Mesenchymal stem cell (in vitro differentiated cells and primary cell): ENCODE results near the gene PAPSS1. TPM values are rescaled to one million over a fixed set of nuclear protein-coding genes. Genes with fewer than 3 reads are reported as not detected.

Experiments used
- DNase-seq: peaks from one replicate; pipeline ENCODE4 v3.0.0-alpha.2; 2013
- H2AFZ ChIP-seq: one replicate; pipeline ENCODE4 v1.6.1; 2013; ENCODE audit warnings: low read depth, mild to moderate bottlenecking, control low read depth, inconsistent platforms, low read length, moderate library complexity
- H2AK5ac ChIP-seq: 2 replicates; pipeline ENCODE4 v1.6.1; 2013; ENCODE audit warnings: low read length, moderate library complexity, mild to moderate bottlenecking, inconsistent platforms; ENCODE audit not compliant: severe bottlenecking
- H2BK120ac ChIP-seq: one replicate; pipeline ENCODE4 v1.6.1; 2013; ENCODE audit warnings: low read depth, mild to moderate bottlenecking, inconsistent platforms, low read length, moderate library complexity
- H2BK12ac ChIP-seq, 2 experiments: one replicate each; pipeline ENCODE4 v1.6.1; 2013; ENCODE audit warnings: inconsistent platforms in 2 of 2, low read length in 2 of 2, mild to moderate bottlenecking in 2 of 2, moderate library complexity in 2 of 2, control low read depth in 1 of 2
- H2BK15ac ChIP-seq: one replicate; pipeline ENCODE4 v1.6.1; 2013; ENCODE audit warnings: mild to moderate bottlenecking, low read depth, inconsistent platforms; ENCODE audit not compliant: poor library complexity, severe bottlenecking
- H2BK5ac ChIP-seq: 2 replicates; pipeline ENCODE4 v1.6.1; 2013; ENCODE audit warnings: low read depth, mild to moderate bottlenecking, low read length, control low read depth, inconsistent platforms; ENCODE audit not compliant: poor library complexity, severe bottlenecking
- H3K14ac ChIP-seq, 2 experiments: one replicate each; pipeline ENCODE4 v1.6.1; 2013; ENCODE audit warnings: inconsistent platforms in 2 of 2, low read length in 2 of 2, control low read depth in 1 of 2, mild to moderate bottlenecking in 1 of 2, moderate library complexity in 1 of 2
- H3K18ac ChIP-seq, 2 experiments: one replicate each; pipeline ENCODE4 v1.6.1; 2013; ENCODE audit warnings: inconsistent platforms in 2 of 2, low read length in 2 of 2, control low read depth in 1 of 2, low read depth in 1 of 2, mild to moderate bottlenecking in 1 of 2
- H3K23ac ChIP-seq, 2 experiments: one replicate each; pipeline ENCODE4 v1.6.1; 2013; ENCODE audit warnings: inconsistent platforms in 2 of 2, low read length in 2 of 2, mild to moderate bottlenecking in 2 of 2, moderate library complexity in 2 of 2, control low read depth in 1 of 2
- H3K27ac ChIP-seq: 2 replicates; pipeline ENCODE4 v1.5.1; 2013; ENCODE audit warnings: mild to moderate bottlenecking, moderate library complexity, low read length, control low read depth, inconsistent platforms; ENCODE audit not compliant: poor library complexity, severe bottlenecking
- H3K27me3 ChIP-seq, 2 experiments: 2 replicates each; pipeline versions ENCODE4 v1.6.1 to v1.7.0; 2013; ENCODE audit warnings: low read length in 2 of 2, mild to moderate bottlenecking in 2 of 2, moderate library complexity in 2 of 2, control low read depth in 1 of 2, inconsistent platforms in 1 of 2; ENCODE audit not compliant: control insufficient read depth in 1 of 2, insufficient read depth in 1 of 2
- H3K36me3 ChIP-seq, 2 experiments: 2 replicates each; pipeline versions ENCODE4 v1.6.1 to v1.7.0; 2013; ENCODE audit warnings: low read length in 2 of 2, control low read depth in 1 of 2, inconsistent platforms in 1 of 2, low read depth in 1 of 2, mild to moderate bottlenecking in 1 of 2; ENCODE audit not compliant: insufficient read depth in 2 of 2, control insufficient read depth in 1 of 2
- H3K4ac ChIP-seq, 2 experiments: one replicate each; pipeline ENCODE4 v1.6.1; 2013; ENCODE audit warnings: inconsistent platforms in 2 of 2, low read length in 2 of 2, mild to moderate bottlenecking in 2 of 2, moderate library complexity in 2 of 2, control low read depth in 1 of 2, low read depth in 1 of 2
- H3K4me1 ChIP-seq: 2 replicates; pipeline ENCODE4 v1.6.1; 2013; ENCODE audit warnings: low read depth, low read length, control low read depth; ENCODE audit not compliant: control insufficient read depth, insufficient read depth
- H3K4me2 ChIP-seq: 2 replicates; pipeline ENCODE4 v1.6.1; 2013; ENCODE audit warnings: low read length, mild to moderate bottlenecking, inconsistent platforms; ENCODE audit not compliant: poor library complexity, severe bottlenecking
- H3K4me3 ChIP-seq, 2 experiments: 2 replicates each; pipeline versions ENCODE4 v1.5.1 to v1.7.0; 2013; ENCODE audit warnings: low read length in 2 of 2, mild to moderate bottlenecking in 2 of 2, control low read depth in 1 of 2, low read depth in 1 of 2; ENCODE audit not compliant: insufficient read depth in 1 of 2
- H3K79me1 ChIP-seq: replicated peaks from 2 replicates; pipeline ENCODE4 v1.6.1; 2013; ENCODE audit warnings: mild to moderate bottlenecking, control low read depth, low read length, inconsistent platforms; ENCODE audit not compliant: poor library complexity, severe bottlenecking
- H3K9ac ChIP-seq: 2 replicates; pipeline ENCODE4 v1.7.0; 2013; ENCODE audit warnings: mild to moderate bottlenecking, low read length, moderate library complexity
- H3K9me3 ChIP-seq: 2 replicates; pipeline ENCODE4 v1.7.0; 2013; ENCODE audit warnings: mild to moderate bottlenecking, low read length; ENCODE audit not compliant: control insufficient read depth
- H4K8ac ChIP-seq: one replicate; pipeline ENCODE4 v1.6.1; 2013; ENCODE audit warnings: inconsistent platforms, mild to moderate bottlenecking, low read length, moderate library complexity
- H4K91ac ChIP-seq: one replicate; pipeline ENCODE4 v1.6.1; 2013; ENCODE audit warnings: mild to moderate bottlenecking, low read length, inconsistent platforms
- WGBS: methylation state at CpG from one replicate; pipeline ENCODE4 v1.1.7; 2013; ENCODE audit warnings: mixed read lengths; 5-methylcytosine and 5-hydroxymethylcytosine counted together
- polyA plus RNA-seq, 2 experiments: library from polyadenylated mRNA; stranded (reverse); fragments of 200-250 nt; gene quantifications; one replicate each; pipeline ENCODE4 v1.2.3, GENCODE V29; 2013

The PAPSS1 gene
- polyA plus RNA-seq (2013, experiment 1 of 2), result 44.7 TPM
- polyA plus RNA-seq (2013, experiment 2 of 2), result 50.7 TPM

DNA sequence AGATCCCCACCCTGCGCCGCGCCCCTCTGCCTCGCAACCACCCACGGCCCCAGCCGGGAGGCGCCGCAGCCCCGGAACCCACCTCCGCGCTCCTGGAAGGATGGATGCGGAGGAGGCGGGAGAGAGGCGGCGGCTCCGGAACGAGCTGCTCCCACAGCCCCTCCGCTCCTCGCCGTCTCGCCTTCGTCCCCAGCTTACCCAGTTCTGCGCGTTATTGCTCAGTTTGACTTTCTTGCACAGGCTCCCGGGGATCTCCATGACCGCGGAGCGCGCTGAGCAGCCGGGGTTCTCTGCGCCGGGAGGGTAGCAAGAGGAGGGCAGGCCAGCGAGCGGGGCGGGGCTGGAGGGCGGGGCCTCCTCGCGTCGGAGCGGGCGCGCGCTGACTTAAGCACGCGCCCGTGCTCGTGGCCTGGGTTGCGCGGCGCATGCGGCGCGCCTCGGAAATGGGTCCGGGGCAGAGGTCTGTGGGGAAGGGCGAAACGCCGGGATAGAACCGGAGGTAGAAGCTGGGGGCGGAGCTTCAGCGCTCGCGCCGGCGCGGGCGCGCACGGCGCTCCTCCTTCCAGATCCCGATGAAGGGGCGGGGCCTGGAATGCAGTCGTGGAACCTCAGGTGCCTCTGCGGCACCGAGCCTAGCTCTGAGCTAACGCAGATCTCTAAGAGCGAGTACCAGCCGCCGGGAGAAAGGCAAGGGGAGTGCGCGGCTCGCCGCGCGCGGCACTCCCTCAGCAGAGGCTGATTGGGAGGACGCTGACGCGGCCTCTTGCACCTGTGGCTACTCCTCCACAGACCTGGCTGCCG is at the start of gene PAPSS1:
Gene PAPSS1, minus strand, starts transcription at position 313 of the 801 bp plus-strand sequence. Its CDS starts 55 bp downstream, at position 258.
- peak within 1 kb of the TSS; percentile 67 to 83 for H3K4ac ChIP-seq
- H3K14ac ChIP-seq, result peak within 1 kb of the TSS in 1 of 2 experiments; percentile 70
- H2AK5ac ChIP-seq, result no peak within 1 kb of the TSS
- peak within 1 kb of the TSS in 1 of 2 experiments; percentile 98 for H3K23ac ChIP-seq
- no peaks in the 10 kb centered on the region for H3K9me3 ChIP-seq
- peak within 1 kb of the TSS; percentile 94 for H3K9ac ChIP-seq
- peak within 1 kb of the TSS; percentile 87 to 91 for H3K4me3 ChIP-seq
- H3K18ac ChIP-seq, result peak within 1 kb of the TSS; percentile 93 to 96
- no peaks in the 10 kb centered on the region for H3K27me3 ChIP-seq
- H3K4me1 ChIP-seq, result peaks cover 2% of the 10 kb centered on the region
- under 1% methylated on average over 72 of the region's 90 CpGs for WGBS
- peak within 1 kb of the TSS; percentile 91 for H4K8ac ChIP-seq
- H3K27ac ChIP-seq, result peak within 1 kb of the TSS; percentile 92
- peak within 1 kb of the TSS; percentile 22 for H2BK5ac ChIP-seq
- H2AFZ ChIP-seq, result peak within 1 kb of the TSS; percentile 92
- no peak within 1 kb of the TSS for H2BK15ac ChIP-seq
- peaks cover 12% of the 10 kb centered on the region for H3K79me1 ChIP-seq
- no peak within 1 kb of the TSS for H2BK120ac ChIP-seq
- peak within 1 kb of the TSS; percentile 79 for H3K4me2 ChIP-seq
- peak; percentile 96 for DNase-seq
- H4K91ac ChIP-seq, result peak within 1 kb of the TSS; percentile 72
- H3K36me3 ChIP-seq, result no peaks in the 10 kb centered on the region
- H2BK12ac ChIP-seq, result peak within 1 kb of the TSS in 1 of 2 experiments; percentile 24

DNA sequence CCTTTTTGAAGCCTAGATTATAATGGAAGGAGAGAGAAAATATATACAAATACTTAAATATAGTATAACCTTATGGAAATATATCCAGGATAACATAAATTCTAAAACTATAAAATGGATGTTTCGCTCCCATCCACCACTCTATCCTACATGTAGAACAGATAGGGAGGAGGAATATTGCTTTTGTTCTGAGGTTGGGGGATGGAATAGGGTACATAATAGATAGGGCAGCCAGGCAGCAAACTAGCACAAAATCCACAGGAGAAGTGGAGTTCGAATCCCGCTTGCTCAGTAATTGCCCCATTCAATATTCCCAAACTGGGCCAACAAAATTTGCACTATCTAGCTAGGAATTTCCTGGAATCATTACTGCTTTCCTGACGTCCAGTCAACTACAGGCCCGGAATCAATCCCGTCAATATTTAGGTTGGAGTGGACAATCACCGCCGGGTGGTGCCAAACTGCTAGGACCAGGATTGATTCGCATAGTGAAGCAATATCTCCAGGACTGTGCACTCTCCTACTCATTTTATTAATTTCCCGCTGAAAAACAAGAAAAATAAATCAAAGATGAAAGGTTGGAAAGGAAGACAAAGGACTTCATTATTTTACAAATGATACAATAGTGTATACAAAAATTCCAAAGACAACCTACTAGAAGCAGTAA is 40.4 kb upstream of the PAPSS1 start:
- no peak overlapping the region for H3K9ac ChIP-seq
- no peak overlapping the region for H4K8ac ChIP-seq
- no peak overlapping the region for H3K4me3 ChIP-seq
- no peak overlapping the region for H2BK5ac ChIP-seq
- DNase-seq, result no peak
- H3K14ac ChIP-seq, result no peak overlapping the region
- WGBS, result 80% methylated on average over 7 of the region's 10 CpGs
- H2AFZ ChIP-seq, result no peak overlapping the region
- H3K23ac ChIP-seq, result no peak overlapping the region
- H3K27ac ChIP-seq, result no peak overlapping the region
- no peak overlapping the region for H2AK5ac ChIP-seq
- H4K91ac ChIP-seq, result no peak overlapping the region
- no peaks in the 10 kb centered on the region for H3K9me3 ChIP-seq
- H3K4ac ChIP-seq, result no peak overlapping the region
- H3K4me2 ChIP-seq, result no peak overlapping the region
- no peak overlapping the region for H2BK15ac ChIP-seq
- H3K27me3 ChIP-seq, result no peaks in the 10 kb centered on the region
- peaks cover 3% of the 10 kb centered on the region for H3K4me1 ChIP-seq
- H3K36me3 ChIP-seq, result no peaks in the 10 kb centered on the region
- no peak overlapping the region for H2BK12ac ChIP-seq
- H3K18ac ChIP-seq, result no peak overlapping the region
- H2BK120ac ChIP-seq, result no peak overlapping the region
- no peaks in the 10 kb centered on the region for H3K79me1 ChIP-seq

DNA sequence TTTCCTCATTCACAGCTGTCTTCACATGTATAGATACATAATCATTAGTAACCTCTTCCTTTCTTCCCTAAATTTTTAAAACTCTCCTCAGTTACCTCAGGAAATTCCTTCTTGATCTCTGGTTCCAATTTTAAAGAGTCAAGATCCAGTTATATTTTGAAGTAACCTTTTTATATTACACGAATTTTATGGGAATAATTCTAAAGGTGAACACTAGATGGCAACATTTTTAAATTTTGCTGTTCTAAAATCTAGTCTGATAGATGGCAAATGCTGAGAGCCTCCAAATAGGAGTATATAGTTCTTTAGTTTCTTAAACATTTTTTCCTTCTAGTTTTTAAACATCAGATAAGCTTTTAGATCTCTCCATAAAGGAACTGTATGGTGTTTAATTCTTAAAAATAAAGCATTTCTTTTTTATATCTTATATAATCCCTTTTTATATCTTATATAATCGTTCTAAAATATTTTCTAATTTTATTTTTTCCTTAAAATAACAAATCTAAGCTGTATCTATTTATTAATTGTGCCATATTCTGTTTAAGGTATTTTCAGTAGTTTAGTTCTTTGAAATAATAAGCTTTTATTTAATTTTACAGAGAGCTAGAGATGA is 37.9 kb upstream of the PAPSS1 start:
- no peak overlapping the region for H3K4me2 ChIP-seq
- no peak overlapping the region for H2BK12ac ChIP-seq
- H4K8ac ChIP-seq, result no peak overlapping the region
- H3K4ac ChIP-seq, result no peak overlapping the region
- no peaks in the 10 kb centered on the region for H3K79me1 ChIP-seq
- no peaks in the 10 kb centered on the region for H3K9me3 ChIP-seq
- H3K4me1 ChIP-seq, result peaks cover 3% of the 10 kb centered on the region
- H2BK5ac ChIP-seq, result no peak overlapping the region
- no peak overlapping the region for H4K91ac ChIP-seq
- H3K4me3 ChIP-seq, result no peak overlapping the region
- no peak overlapping the region for H2AK5ac ChIP-seq
- H3K18ac ChIP-seq, result no peak overlapping the region
- H3K36me3 ChIP-seq, result no peaks in the 10 kb centered on the region
- H3K23ac ChIP-seq, result no peak overlapping the region
- no peak overlapping the region for H3K27ac ChIP-seq
- peak; percentile 45 for DNase-seq
- no peak overlapping the region for H3K9ac ChIP-seq
- WGBS, result no CpG with 5 or more reads among the region's 2 CpGs
- no peak overlapping the region for H2BK120ac ChIP-seq
- no peak overlapping the region for H2AFZ ChIP-seq
- H3K27me3 ChIP-seq, result no peaks in the 10 kb centered on the region
- no peak overlapping the region for H3K14ac ChIP-seq
- H2BK15ac ChIP-seq, result no peak overlapping the region

DNA sequence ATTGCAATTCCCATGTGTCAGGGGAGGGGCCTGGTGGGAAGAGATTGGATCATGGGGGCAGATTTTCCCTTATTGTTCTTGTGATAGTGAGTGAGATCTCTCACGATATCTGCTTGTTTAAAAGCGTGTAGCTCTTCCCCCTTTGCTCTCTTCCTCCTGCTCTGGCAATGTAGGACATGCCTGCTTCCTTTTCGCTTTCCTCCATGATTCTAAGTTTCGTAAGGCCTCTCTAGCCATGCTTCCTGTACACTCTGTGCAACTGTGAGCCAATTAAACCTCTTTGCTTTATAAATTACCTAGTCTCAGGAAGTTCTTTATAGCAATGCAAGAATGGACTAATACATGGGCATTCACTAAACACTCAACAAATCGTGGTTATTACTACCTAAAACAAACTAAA is 37.2 kb upstream of the PAPSS1 start:
- Histone ChIP-seq H3K18ac (peak overlapping the region in 1 of 2 experiments; percentile 5), H3K23ac (no peak overlapping the region), H3K9ac (no peak overlapping the region), H4K8ac (no peak overlapping the region), H2BK5ac (no peak overlapping the region), H3K4ac (no peak overlapping the region), H3K14ac (no peak overlapping the region), H2BK12ac (no peak overlapping the region), H2AFZ (no peak overlapping the region), H3K4me1 (peaks cover 3% of the 10 kb centered on the region), H3K79me1 (no peaks in the 10 kb centered on the region), H2BK15ac (no peak overlapping the region), H2BK120ac (no peak overlapping the region), H2AK5ac (no peak overlapping the region), H4K91ac (no peak overlapping the region), H3K9me3 (no peaks in the 10 kb centered on the region), H3K27me3 (no peaks in the 10 kb centered on the region), H3K4me3 (no peak overlapping the region), H3K27ac (no peak overlapping the region), H3K4me2 (no peak overlapping the region), H3K36me3 (no peaks in the 10 kb centered on the region)
- WGBS, result 90% methylated on average over 5 of the region's 5 CpGs
- no peak for DNase-seq
